Ishikawa (cell line): ENCODE data around the gene CLCN4.

ENCODE experiments used
- CEBPB ChIP-seq: IDR thresholded peaks from 2 replicates; pipeline ENCODE4 v1.6.1; 2012
- CREB1 ChIP-seq: IDR thresholded peaks from 2 replicates; pipeline ENCODE4 v1.6.1; 2012; ENCODE audit warnings: low read depth
- EGR1 ChIP-seq: IDR thresholded peaks from 2 replicates; pipeline ENCODE4 v1.6.1; 2012
- EP300 ChIP-seq: IDR thresholded peaks from 2 replicates; pipeline ENCODE4 v1.6.1; 2012; ENCODE audit warnings: borderline replicate concordance
- FOXM1 ChIP-seq: IDR thresholded peaks from 2 replicates; pipeline ENCODE4 v1.6.1; 2012; ENCODE audit warnings: low read depth, borderline replicate concordance
- MAX ChIP-seq: IDR thresholded peaks from 2 replicates; pipeline ENCODE4 v1.6.1; 2012
- NFIC ChIP-seq: IDR thresholded peaks from 2 replicates; pipeline ENCODE4 v1.6.1; 2012
- RAD21 ChIP-seq: IDR thresholded peaks from 2 replicates; pipeline ENCODE4 v1.6.1; 2012; ENCODE audit warnings: low read depth
- REST ChIP-seq: IDR thresholded peaks from 2 replicates; pipeline ENCODE4 v1.6.1; 2012; ENCODE audit warnings: low read depth, mild to moderate bottlenecking
- TAF1 ChIP-seq: IDR thresholded peaks from 2 replicates; pipeline ENCODE4 v1.6.1; 2012; ENCODE audit warnings: low read depth, mild to moderate bottlenecking
- TCF12 ChIP-seq: IDR thresholded peaks from 2 replicates; pipeline ENCODE4 v1.6.1; 2012; ENCODE audit warnings: low read depth
- TEAD4 ChIP-seq: IDR thresholded peaks from 2 replicates; pipeline ENCODE4 v1.6.1; 2012
- YY1 ChIP-seq: IDR thresholded peaks from 2 replicates; pipeline ENCODE4 v1.6.1; 2012; ENCODE audit warnings: low read depth
- ZBTB7A ChIP-seq: IDR thresholded peaks from 2 replicates; pipeline ENCODE4 v1.6.1; 2012; ENCODE audit warnings: low read depth
- TF ChIP-seq, protein P1 (sequence below): IDR thresholded peaks from 2 replicates; pipeline ENCODE4 v1.6.1; 2012

The CLCN4 gene

DNA sequence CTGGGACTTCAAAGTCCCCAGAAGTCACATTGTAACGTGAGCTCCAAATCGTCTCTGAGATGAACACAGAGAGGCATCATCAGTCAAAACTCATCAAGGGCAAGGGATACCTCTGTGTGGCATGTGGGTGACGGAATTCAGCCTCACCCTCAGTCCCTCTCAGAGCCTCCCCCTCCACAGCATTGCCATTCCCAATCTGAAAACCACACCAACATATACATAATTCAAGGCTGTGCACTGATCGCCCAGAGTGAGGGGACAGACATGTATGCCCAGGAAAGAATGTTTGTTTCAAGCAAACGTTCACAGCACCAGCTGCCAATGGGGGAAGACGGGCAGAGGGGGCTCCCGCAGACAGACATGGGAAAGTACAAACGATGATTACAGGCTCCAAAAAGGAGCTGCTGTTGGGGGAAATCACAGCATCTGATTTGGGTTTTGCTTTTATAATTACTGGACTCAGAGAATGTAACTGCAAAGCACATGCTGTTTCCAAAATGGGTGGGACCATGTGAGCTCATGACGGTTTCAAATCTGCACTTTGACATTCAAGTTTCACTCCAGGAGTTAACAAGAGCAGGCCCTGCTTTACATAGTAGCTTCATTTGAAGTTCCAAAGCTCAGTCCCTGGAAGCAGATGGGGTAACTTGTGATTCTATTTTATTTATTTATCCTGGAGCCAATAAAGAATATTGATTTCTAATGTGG lies 88.3 kb downstream of the CLCN4 start:
- TF ChIP-seq TEAD4 (no peak), TAF1 (no peak), REST (no peak), EGR1 (no peak), YY1 (no peak), RAD21 (no peak), ZBTB7A (no peak), FOXM1 (no peak), TCF12 (no peak), CEBPB (no peak), CREB1 (no peak)
- TF ChIP-seq, protein P1, sequence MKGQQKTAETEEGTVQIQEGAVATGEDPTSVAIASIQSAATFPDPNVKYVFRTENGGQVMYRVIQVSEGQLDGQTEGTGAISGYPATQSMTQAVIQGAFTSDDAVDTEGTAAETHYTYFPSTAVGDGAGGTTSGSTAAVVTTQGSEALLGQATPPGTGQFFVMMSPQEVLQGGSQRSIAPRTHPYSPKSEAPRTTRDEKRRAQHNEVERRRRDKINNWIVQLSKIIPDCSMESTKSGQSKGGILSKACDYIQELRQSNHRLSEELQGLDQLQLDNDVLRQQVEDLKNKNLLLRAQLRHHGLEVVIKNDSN, result no peak

DNA sequence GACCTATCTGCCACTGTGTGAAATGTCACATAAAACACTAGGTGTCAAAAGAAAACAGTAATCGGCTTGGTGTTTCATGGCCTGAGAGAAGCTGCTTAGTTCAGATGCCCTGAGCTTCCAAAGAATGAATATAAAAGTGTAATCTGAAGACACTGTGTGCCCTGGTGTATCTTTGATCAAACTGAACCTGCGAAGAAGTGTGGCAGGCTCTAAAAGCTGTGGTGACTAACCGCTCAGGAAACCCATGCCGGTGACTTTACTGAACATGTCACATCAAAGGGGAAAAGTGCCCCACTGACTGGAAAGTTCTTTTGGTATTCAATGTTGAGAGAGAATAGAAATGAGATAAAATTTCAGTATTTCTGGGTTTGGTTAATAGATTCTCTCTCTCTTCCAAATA lies 89.1 kb downstream of the CLCN4 start:
- TF ChIP-seq NFIC, result no peak
- no peak for TF ChIP-seq CREB1
- no peak for TF ChIP-seq RAD21
- TF ChIP-seq YY1, result no peak
- no peak for TF ChIP-seq MAX
- no peak for TF ChIP-seq REST
- no peak for TF ChIP-seq TCF12
- TF ChIP-seq EGR1, result no peak
- no peak for TF ChIP-seq FOXM1
- TF ChIP-seq CEBPB, result no peak
- no peak for TF ChIP-seq ZBTB7A
- TF ChIP-seq EP300, result no peak
- TF ChIP-seq TEAD4, result no peak
- TF ChIP-seq TAF1, result no peak
- TF ChIP-seq, protein P1, result no peak

- TF ChIP-seq YY1, result no peak
- no peak for TF ChIP-seq CEBPB
- TF ChIP-seq FOXM1, result no peak
These were observed 89.5 kb downstream of the CLCN4 start for GRCh38 chrX:10246297-10246696.

GRCh38 chrX:10246846-10247245 lies 90.1 kb downstream of the CLCN4 start:
- TF ChIP-seq YY1, result no peak
- no peak for TF ChIP-seq NFIC
- no peak for TF ChIP-seq ZBTB7A

- no peak for TF ChIP-seq REST
- no peak for TF ChIP-seq CEBPB
- no peak for TF ChIP-seq ZBTB7A
- TF ChIP-seq MAX, result no peak
- no peak for TF ChIP-seq FOXM1
- TF ChIP-seq RAD21, result peak; percentile 40
These were observed 98.0 kb downstream of the CLCN4 start for GRCh38 chrX:10254739-10255138.
